Testis (tissue), 2 donors: ENCODE measurements around the gene TMIGD3.

Experiments
- POLR2A ChIP-seq: fragments of 450-650 bp; IDR thresholded peaks from one replicate; pipeline ENCODE4 v1.6.1; 2017; ENCODE audit warnings: antibody characterized with exemption, mild to moderate bottlenecking, moderate library complexity
- TF ChIP-seq, protein P1 (sequence below), 3 experiments: fragments of 450-650 bp in 2 of 3; fragments of 200-600 bp in 1 of 3; sonication (generic) in 1 of 3; IDR thresholded peaks; one replicate each; pipeline ENCODE4 v1.5.1; 2016 to 2019; ENCODE audit warnings: antibody characterized with exemption in 3 of 3, mild to moderate bottlenecking in 2 of 3, moderate library complexity in 1 of 3

DNA sequence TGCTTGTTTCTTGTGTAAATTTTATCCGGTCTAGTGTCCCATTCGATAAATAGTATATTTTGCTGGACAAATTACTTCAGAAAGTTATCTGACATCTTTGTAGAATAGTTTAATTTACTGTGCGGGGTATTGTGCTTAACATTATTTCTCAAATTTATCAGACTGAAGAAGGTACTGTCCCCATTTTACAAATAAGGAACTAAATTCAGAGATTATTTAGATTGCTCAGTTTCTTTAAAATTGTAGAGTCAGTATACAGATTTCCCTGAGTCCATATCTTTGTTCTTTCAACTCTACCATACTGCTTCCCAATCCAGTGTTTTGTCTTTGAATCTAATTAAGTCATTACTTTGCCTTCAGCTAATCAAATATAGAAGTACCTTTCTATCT lies 47.8 kb downstream of the TMIGD3 start:
- TF ChIP-seq POLR2A, result no peak
- TF ChIP-seq, protein P1, sequence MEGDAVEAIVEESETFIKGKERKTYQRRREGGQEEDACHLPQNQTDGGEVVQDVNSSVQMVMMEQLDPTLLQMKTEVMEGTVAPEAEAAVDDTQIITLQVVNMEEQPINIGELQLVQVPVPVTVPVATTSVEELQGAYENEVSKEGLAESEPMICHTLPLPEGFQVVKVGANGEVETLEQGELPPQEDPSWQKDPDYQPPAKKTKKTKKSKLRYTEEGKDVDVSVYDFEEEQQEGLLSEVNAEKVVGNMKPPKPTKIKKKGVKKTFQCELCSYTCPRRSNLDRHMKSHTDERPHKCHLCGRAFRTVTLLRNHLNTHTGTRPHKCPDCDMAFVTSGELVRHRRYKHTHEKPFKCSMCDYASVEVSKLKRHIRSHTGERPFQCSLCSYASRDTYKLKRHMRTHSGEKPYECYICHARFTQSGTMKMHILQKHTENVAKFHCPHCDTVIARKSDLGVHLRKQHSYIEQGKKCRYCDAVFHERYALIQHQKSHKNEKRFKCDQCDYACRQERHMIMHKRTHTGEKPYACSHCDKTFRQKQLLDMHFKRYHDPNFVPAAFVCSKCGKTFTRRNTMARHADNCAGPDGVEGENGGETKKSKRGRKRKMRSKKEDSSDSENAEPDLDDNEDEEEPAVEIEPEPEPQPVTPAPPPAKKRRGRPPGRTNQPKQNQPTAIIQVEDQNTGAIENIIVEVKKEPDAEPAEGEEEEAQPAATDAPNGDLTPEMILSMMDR (IDR thresholded peaks at IDR 0.05), result no peak
